Sigmoid colon (tissue), 7 donors: ENCODE measurements around the gene LTO1. TPM values are rescaled to one million over a fixed set of nuclear protein-coding genes. Genes with fewer than 3 reads are reported as not detected.
A peak's percentile ranks its signal among the peaks of the same experiment; 100 is the strongest.

Experiments
- DNase-seq: peaks from one replicate; pipeline ENCODE4 v3.0.0-alpha.2; 2019
- H3K27ac ChIP-seq, 4 donors: fragments of 200-600 bp; sonication (generic); one replicate each; pipeline ENCODE4 v1.5.1; 2016 to 2019; ENCODE audit warnings: mild to moderate bottlenecking in 1 of 4
- H3K27me3 ChIP-seq, 3 donors: fragments of 200-600 bp; sonication (generic); one replicate each; pipeline ENCODE4 v1.5.1; 2019; ENCODE audit warnings: mild to moderate bottlenecking in 1 of 3
- H3K36me3 ChIP-seq, 4 donors: fragments of 200-600 bp; sonication (generic); one replicate each; pipeline ENCODE4 v1.5.1; 2016 to 2019
- H3K4me1 ChIP-seq, 4 donors: fragments of 200-600 bp; sonication (generic); one replicate each; pipeline ENCODE4 v1.5.1; 2017 to 2019
- H3K4me3 ChIP-seq, 4 donors: fragments of 200-600 bp; sonication (generic); one replicate each; pipeline ENCODE4 v1.5.1; 2017 to 2019; ENCODE audit warnings: mild to moderate bottlenecking in 2 of 4, moderate library complexity in 1 of 4
- H3K9me3 ChIP-seq, 4 donors: fragments of 200-600 bp in 3 of 4; sonication (generic) in 3 of 4; one replicate each; pipeline versions ENCODE4 v1.5.1 to v1.6.1; 2013 to 2019
- EP300 ChIP-seq, 4 donors: sonication (generic); formaldehyde crosslinking; IDR thresholded peaks; one replicate each; pipeline ENCODE4 v1.6.1; 2017; ENCODE audit warnings: antibody characterized with exemption in 4 of 4
- POLR2A ChIP-seq, 2 donors: fragments of 450-650 bp; IDR thresholded peaks; one replicate each; pipeline ENCODE4 v1.6.1; 2016; ENCODE audit warnings: antibody characterized with exemption in 2 of 2, mild to moderate bottlenecking in 2 of 2, moderate library complexity in 2 of 2
- POLR2AphosphoS5 ChIP-seq, 4 donors: sonication (generic); formaldehyde crosslinking; IDR thresholded peaks; one replicate each; pipeline ENCODE4 v1.6.1; 2017; ENCODE audit warnings: antibody characterized with exemption in 4 of 4
- WGBS, 2 donors: extraction: QIAGEN DNeasy Blood & Tissue Kit; methylation state at CpG; one replicate each; pipeline ENCODE4 v1.1.7; 2013; 5-methylcytosine and 5-hydroxymethylcytosine counted together
- intact Hi-C: fragments of 100-400 bp; cut with DNase I; formaldehyde crosslinking; loops from one replicate; pipeline ENCODE4 v1.15.1; 2023
- polyA plus RNA-seq, 3 donors: library from polyadenylated mRNA; stranded (reverse); fragments of 200-250 nt; gene quantifications; one replicate each; pipeline ENCODE4 v1.2.3, GENCODE V29; 2013
- total RNA-seq, 4 donors: library from RNA; depleted of rRNA; stranded (reverse); fragments of >200 nt; gene quantifications; one replicate each; pipeline ENCODE4 v1.1.0, GENCODE V29; 2016
- TF ChIP-seq, protein P1 (sequence below), 4 experiments: fragments of 450-650 bp in 3 of 4; fragments of 200-600 bp in 1 of 4; IDR thresholded peaks; one replicate each; pipeline ENCODE4 v1.5.1; 2016 to 2019; ENCODE audit warnings: antibody characterized with exemption in 4 of 4, mild to moderate bottlenecking in 3 of 4, moderate library complexity in 2 of 4
- donor health status: healthy with polysubstance abuse.
- donor health status: Bipolar disorder and iron deficiency.
- donor health status: healthy.

Gene LTO1
- total and polyA plus RNA-seq, 7 donors, result 12.0 to 42.9 (median 20.2) TPM

DNA sequence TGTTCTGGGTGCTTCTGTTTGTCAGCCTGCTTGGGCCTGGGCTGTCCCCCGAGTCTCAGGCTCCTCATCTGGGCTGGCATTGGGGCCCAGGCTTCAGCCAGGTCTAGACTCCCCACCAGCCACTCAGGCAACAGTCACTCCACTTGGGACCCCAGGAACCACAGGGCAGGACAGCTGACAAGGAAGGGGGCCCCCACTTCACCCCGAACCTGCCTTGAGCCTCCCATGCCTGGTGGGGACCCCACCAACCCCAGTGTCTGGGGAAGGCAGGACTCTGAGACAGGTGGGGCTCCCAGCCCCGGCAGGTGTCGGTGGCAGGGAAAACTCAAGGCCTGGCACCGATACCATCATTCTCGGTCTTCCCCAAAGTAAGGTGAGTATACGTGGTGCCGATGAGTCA, 11.7 kb upstream of the LTO1 start:
- Histone ChIP-seq H3K9me3 (no peaks in the 10 kb centered on the region), H3K27me3 (peaks cover 0 to 6% (median 5%) of the 10 kb centered on the region in 3 donors), H3K36me3 (no peaks in the 10 kb centered on the region), H3K27ac (no peak overlapping the region), H3K4me1 (peaks cover 0 to 9% (median 7%) of the 10 kb centered on the region in 4 donors), H3K4me3 (no peak overlapping the region)
- TF ChIP-seq, protein P1, sequence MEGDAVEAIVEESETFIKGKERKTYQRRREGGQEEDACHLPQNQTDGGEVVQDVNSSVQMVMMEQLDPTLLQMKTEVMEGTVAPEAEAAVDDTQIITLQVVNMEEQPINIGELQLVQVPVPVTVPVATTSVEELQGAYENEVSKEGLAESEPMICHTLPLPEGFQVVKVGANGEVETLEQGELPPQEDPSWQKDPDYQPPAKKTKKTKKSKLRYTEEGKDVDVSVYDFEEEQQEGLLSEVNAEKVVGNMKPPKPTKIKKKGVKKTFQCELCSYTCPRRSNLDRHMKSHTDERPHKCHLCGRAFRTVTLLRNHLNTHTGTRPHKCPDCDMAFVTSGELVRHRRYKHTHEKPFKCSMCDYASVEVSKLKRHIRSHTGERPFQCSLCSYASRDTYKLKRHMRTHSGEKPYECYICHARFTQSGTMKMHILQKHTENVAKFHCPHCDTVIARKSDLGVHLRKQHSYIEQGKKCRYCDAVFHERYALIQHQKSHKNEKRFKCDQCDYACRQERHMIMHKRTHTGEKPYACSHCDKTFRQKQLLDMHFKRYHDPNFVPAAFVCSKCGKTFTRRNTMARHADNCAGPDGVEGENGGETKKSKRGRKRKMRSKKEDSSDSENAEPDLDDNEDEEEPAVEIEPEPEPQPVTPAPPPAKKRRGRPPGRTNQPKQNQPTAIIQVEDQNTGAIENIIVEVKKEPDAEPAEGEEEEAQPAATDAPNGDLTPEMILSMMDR (IDR thresholded peaks at IDR 0.05), result no peak
- no peak for TF ChIP-seq POLR2A (IDR thresholded peaks at IDR 0.05)
- TF ChIP-seq EP300 (IDR thresholded peaks at IDR 0.05), result no peak
- TF ChIP-seq POLR2AphosphoS5 (IDR thresholded peaks at IDR 0.05), result no peak
- WGBS, 2 donors, result 90 to 92% methylated on average over 8 of the region's 8 CpGs
- intact Hi-C loops, result no loop called here
- DNase-seq, result no peak

DNA sequence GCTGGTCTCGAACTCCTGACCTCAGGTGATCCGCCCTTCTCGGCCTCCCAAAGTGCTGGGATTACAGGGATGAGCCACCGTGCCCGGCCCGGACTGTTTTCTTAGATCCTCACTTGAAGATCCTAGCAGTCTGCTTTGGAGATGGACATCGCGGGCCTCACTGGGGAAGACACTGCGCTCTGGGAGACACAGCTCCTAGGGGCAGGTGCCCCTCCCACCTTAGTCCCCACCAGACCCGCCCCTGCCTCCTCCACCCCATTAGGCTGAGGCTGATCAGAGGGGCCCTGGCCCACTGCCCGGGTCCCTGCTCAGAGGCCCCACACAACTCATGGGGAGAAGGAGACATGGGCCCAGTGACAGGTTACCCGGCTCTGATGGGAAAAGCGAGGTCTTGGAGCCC, 11.3 kb upstream of the LTO1 start:
- TF ChIP-seq POLR2AphosphoS5 (IDR thresholded peaks at IDR 0.05) (no peak), EP300 (IDR thresholded peaks at IDR 0.05) (no peak), POLR2A (IDR thresholded peaks at IDR 0.05) (no peak)
- TF ChIP-seq, protein P1 (IDR thresholded peaks at IDR 0.05), result no peak
- WGBS, 2 donors, result 75 to 77% methylated on average over 13 of the region's 13 CpGs
- Histone ChIP-seq H3K27ac (no peak overlapping the region), H3K9me3 (no peaks in the 10 kb centered on the region), H3K27me3 (peaks cover 0 to 6% (median 5%) of the 10 kb centered on the region in 3 donors), H3K4me1 (peaks cover 0 to 9% (median 7%) of the 10 kb centered on the region in 4 donors), H3K36me3 (no peaks in the 10 kb centered on the region), H3K4me3 (no peak overlapping the region)
- DNase-seq, result peak; percentile 56
- intact Hi-C loops, result no loop called here

GRCh38 chr11:69685348-69685747, 10.2 kb upstream of the LTO1 start:
- H3K4me1 ChIP-seq, result peaks cover 0 to 9% (median 7%) of the 10 kb centered on the region in 4 donors
- no peaks in the 10 kb centered on the region for H3K9me3 ChIP-seq
- H3K36me3 ChIP-seq, result no peaks in the 10 kb centered on the region
- no peak for TF ChIP-seq POLR2AphosphoS5 (IDR thresholded peaks at IDR 0.05)
- TF ChIP-seq POLR2A (IDR thresholded peaks at IDR 0.05), result no peak
- TF ChIP-seq, protein P1 (IDR thresholded peaks at IDR 0.05), result no peak
- TF ChIP-seq EP300 (IDR thresholded peaks at IDR 0.05), result no peak
- intact Hi-C loops, result loop anchor here (1.0 kb wide), 1 partner anchor 203 kb away; no protein-coding TSS in a partner anchor
- peak; percentile 22 for DNase-seq
- H3K4me3 ChIP-seq, result no peak overlapping the region
- H3K27ac ChIP-seq, result no peak overlapping the region
- 53 to 61% methylated on average over 8 of the region's 8 CpGs for WGBS, 2 donors
- H3K27me3 ChIP-seq, result peaks cover 0 to 6% (median 5%) of the 10 kb centered on the region in 3 donors

DNA sequence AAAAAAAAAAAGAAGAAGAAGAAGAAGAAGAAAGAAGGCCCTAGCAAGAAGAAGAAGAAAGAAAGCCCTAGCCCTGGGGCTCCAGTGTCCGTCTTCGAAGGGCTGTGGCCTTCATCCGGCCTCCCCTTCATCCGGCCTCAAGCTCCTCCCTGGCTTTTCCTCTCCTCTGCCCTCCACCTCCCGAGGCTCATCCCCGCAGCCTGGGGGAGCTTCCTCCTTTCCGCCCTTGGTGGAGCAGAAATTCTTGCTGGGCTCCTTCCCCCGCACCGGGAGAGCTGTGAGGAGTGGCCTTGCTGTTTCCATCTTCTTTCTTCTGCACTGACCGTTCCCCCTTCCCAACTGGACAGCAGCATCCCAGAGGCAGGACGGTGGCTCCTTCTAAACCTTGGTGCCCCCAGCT, 9.5 kb upstream of the LTO1 start:
- Histone ChIP-seq H3K4me3 (no peak overlapping the region), H3K27me3 (peaks cover 0 to 6% (median 5%) of the 10 kb centered on the region in 3 donors), H3K27ac (no peak overlapping the region), H3K9me3 (no peaks in the 10 kb centered on the region), H3K36me3 (no peaks in the 10 kb centered on the region), H3K4me1 (peaks cover 0 to 9% (median 7%) of the 10 kb centered on the region in 4 donors)
- TF ChIP-seq EP300 (IDR thresholded peaks at IDR 0.05) (no peak), POLR2A (IDR thresholded peaks at IDR 0.05) (no peak), POLR2AphosphoS5 (IDR thresholded peaks at IDR 0.05) (no peak)
- TF ChIP-seq, protein P1 (IDR thresholded peaks at IDR 0.05), result no peak
- intact Hi-C loops, result loop anchor here (1.0 kb wide), 1 partner anchor 204 kb away; no protein-coding TSS in a partner anchor
- DNase-seq, result peak; percentile 49
- 73 to 87% methylated on average over 11 of the region's 11 CpGs for WGBS, 2 donors
